GM12891 (cell line): Measurements from ENCODE around the gene VIM.

Source experiments
- PAX5 ChIP-seq: IDR thresholded peaks from 2 replicates; pipeline ENCODE4 v1.6.1; 2011; ENCODE audit warnings: low read length, moderate library complexity, mild to moderate bottlenecking; ENCODE audit not compliant: insufficient read depth, severe bottlenecking
- POLR2A ChIP-seq: IDR thresholded peaks from 2 replicates; pipeline ENCODE4 v1.6.1; 2011; ENCODE audit warnings: low read depth, low read length, control low read depth
- POLR2AphosphoS5 ChIP-seq: IDR thresholded peaks from 2 replicates; pipeline ENCODE4 v1.6.1; 2011; ENCODE audit warnings: low read depth, low read length, control low read depth
- POU2F2 ChIP-seq: IDR thresholded peaks from 2 replicates; pipeline ENCODE4 v1.6.1; 2011; ENCODE audit warnings: low read depth, mild to moderate bottlenecking, control low read depth, low read length, moderate library complexity
- SPI1 ChIP-seq: IDR thresholded peaks from 2 replicates; pipeline ENCODE4 v1.6.1; 2011; ENCODE audit warnings: low read depth, low read length, control low read depth
- TAF1 ChIP-seq: IDR thresholded peaks from 2 replicates; pipeline ENCODE4 v1.6.1; 2011; ENCODE audit warnings: low read depth, low read length, control low read depth

DNA sequence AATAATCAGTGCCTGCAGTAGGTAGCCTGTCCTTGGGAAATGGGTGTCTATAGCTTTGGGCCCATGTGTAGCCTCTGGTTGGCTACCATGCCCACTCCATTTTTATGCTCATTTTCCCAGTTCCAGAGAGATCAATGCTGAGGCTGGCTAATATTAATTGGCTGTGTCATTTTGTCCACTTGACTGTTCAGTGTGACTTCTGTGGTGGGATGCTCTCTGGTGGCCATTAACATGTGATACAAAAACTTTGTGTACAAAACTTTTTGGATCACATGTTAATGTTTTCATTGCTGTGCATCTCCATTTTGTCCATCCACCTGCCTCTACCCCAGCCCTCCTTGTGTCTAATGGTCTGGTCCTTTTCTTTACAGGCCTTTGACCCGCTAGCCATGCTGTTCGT lies 22.7 kb downstream of the VIM start:
- no peak for TF ChIP-seq POLR2A
- no peak for TF ChIP-seq TAF1
- no peak for TF ChIP-seq POLR2AphosphoS5
- TF ChIP-seq SPI1: no peak
- no peak for TF ChIP-seq POU2F2
- TF ChIP-seq PAX5: no peak
